SIG-M5 treated with dmso at 0.1 percent for 504 hours (cell line): ENCODE measurements around the gene CREBZF.

Experiments used
- DNase-seq: peaks from one replicate; lab custom pipeline; 2025; ENCODE audit not compliant: unreplicated experiment; lab: John Stamatoyannopoulos, UW

CREBZF gene, protein sequence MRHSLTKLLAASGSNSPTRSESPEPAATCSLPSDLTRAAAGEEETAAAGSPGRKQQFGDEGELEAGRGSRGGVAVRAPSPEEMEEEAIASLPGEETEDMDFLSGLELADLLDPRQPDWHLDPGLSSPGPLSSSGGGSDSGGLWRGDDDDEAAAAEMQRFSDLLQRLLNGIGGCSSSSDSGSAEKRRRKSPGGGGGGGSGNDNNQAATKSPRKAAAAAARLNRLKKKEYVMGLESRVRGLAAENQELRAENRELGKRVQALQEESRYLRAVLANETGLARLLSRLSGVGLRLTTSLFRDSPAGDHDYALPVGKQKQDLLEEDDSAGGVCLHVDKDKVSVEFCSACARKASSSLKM

DNA sequence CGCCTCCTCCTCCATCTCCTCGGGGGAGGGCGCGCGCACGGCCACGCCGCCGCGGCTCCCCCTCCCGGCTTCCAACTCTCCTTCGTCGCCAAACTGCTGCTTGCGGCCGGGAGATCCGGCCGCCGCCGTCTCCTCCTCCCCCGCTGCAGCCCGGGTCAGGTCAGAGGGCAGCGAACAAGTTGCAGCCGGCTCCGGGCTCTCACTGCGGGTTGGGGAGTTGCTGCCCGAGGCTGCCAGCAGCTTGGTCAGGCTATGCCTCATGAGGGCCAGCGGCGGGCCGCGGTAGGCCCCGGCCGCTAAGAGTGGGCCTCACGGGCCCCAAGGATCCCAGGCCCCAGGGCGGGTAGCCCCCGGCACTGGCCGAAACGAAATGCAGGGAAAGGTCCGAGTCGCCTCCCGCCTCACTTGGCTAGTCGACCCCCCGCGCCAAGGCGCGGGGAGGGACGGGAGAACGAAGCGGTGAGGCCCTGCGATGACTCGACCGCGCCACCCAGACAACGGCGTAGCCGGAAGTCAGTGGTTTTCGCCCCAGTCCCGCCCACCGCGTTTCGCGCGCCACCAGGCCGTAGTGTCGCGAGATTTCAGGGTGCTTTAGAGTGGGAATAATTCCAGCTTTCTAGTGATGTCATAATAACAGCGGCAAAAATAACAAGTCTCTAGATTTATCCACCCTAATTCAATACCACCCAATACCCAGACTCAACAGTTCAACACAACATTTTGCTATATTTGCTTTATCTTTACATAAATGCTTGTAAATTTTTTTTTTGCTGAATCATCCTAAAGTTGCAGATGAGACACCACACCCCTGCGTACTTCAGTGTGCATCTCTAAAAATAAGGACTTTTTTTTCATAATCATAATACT lies at the start of gene CREBZF:
CREBZF (minus strand) TSS at position 515 of the 867 bp plus-strand sequence; CDS start at position 261, 254 bp downstream.
- DNase-seq: peak; percentile 94

DNA sequence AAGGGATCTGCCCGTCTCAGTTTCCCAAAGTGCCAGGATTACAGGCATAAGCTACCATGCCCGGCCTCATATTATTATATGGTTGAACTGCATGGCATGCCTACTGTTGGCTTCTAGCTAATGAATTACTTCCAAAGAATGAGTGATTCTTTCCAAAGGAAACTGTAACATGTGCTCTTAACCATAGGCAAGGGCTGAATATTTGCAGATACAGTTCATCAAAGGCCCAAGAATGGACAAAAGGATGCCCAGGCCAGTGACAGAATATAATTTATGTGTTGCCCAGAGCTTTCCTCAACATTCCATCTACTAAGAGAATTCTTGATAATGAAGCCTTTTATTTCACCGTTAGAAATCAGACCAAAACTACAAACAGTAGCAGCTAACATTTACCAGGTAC lies 48.0 kb upstream of the CREBZF start:
- no peak for DNase-seq

DNA sequence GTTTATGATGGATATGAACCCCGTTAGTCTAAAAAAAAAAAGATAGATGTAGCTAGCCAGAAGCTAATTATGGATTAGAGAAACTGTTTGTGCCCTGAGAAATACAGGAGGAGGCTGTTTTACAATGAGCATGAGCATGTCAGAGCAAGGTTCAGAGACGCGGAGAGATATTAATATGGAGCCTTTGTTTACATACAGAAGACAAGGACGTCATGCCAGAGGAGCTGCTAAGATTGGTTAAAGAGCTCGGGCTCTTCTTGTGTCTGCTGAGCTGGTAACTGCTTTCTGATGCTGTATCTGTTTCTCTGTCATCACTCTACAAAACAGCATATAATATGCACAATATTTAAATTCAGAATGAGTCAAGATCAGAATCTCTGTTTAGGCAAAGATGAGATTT lies 46.0 kb upstream of the CREBZF start:
- DNase-seq: no peak

DNA sequence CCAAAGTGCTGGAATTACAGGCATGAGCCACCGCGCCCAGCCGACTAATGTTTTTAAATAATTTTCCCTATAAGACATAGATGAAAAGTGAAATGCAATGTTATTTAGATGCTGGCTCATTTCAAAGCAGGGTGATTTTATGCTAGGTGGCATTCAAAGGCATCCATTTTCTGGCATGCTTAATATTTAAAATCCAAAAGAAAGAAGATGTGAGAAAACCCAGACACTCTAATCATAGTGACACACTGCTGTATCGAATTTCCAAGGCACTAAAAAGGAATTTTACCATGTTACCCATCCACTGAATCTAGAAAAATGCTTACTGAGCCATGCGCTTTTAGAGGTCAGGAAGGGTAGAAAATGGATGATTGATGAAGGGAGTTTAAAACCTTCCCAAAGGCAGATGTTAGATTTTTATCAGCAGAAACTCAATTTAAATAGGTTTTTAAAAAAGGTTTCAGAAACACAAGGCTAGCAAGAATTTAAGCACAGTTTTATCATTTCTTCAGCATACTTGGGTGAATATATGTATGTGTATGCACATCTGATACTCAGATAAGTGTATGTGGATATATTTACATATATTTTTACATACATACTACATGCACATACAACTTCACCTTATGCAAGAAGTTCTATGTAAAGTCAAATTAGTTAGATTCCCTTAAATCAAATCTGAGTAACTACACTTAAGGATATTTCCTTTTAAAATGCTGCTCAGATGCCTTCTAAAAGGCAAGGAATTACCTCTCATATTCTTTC lies 45.2 kb upstream of the CREBZF start:
- DNase-seq: no peak

DNA sequence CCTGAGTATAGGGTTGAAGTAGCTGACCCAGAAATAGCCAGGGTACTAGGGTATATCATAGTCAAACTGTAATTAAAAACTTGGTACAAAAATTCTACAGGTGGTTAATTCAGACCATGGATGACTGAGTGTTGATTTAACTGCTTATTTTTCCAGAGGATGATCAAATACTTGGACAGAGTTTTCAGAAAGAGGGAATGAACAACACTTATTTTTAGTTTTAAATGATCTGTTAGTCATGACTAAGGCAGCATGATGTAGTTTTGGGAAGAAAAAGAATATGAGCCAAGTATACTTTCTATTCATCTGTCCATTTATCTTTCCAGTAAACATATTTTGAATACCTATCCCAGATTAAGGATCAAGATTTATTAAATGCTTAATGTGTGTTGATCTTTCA lies 40.9 kb upstream of the CREBZF start:
- DNase-seq: no peak

GRCh38 chr11:85704967-85705366 lies 40.0 kb upstream of the CREBZF start:
- no peak for DNase-seq

GRCh38 chr11:85699957-85700741 lies 35.2 kb upstream of the CREBZF start:
- DNase-seq: no peak

DNA sequence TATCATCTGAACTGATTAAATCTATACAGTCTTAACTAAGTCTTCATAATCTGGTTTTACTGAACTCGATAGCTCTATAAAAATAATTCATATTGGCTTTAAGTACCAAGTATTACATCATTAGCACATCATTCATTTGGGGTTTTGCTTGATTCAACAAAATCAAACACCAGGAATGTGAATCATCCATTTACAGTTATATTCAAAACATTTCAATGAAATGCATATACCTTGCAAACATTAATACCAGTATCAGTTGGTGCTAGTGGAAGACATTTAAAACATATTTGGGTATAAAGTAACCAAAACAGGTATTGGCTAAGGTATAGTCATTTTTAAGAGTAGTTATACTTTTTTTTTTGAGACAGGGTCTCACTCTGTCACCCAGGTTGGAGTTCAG lies 33.3 kb upstream of the CREBZF start:
- DNase-seq: no peak

DNA sequence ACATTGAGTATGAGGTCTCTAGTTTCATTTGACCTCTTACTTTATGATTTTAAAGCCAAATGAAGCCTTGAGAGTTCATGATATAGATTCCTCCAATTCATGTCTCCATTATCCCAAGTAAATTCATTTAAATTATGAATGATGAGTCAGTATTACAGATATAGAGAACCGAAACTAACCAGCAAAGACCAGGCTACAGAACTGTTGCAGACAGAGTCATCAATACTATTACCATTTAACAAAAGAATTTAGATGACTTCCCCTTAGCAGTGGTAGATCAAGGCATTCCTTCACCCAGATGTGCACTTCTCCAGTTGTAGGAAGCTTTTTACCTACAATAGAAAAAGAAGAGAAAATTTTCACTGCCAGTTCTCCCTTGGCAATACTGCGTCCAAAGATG lies 32.8 kb upstream of the CREBZF start:
- no peak for DNase-seq

- DNase-seq: no peak
These were observed 30.6 kb upstream of the CREBZF start for GRCh38 chr11:85695546-85695945.

GRCh38 chr11:85694385-85694980 lies 29.6 kb upstream of the CREBZF start:
- DNase-seq: peak; percentile 15

DNA sequence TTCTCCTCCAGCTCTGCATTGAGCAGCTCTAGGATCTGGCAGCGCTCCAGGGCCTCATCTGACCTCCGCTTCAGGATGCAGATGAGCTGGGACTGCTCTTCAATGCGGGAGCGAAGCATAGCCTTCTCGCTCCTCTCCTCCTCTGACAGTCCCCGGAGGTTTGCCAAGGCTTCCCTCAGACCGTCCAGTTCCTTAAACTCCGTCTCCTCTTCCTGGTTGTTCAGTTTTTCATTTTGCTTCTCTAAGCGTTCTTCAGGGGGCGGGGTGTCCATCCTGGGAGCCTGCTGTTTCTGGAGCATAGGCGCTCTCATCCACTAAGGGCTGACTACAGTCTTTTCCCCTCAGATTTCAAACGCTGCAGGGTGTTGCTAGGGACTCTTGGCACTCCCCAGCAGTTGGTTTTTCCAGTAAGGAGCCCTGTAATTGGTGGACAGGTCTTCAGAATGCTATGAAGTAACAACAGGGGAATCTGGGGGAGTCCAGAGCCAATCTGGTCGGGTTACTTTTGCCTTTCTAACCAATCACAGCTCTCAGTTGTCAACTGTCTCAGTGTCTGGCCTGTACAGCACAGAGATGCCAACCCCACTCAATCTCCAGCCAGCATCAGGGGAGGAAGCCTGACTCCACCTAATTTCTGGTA lies 21.0 kb upstream of the CREBZF start, which contains the start of gene CCDC89:
CCDC89 (minus strand) TSS at position 376 of the 640 bp plus-strand sequence; CDS start at position 311, 65 bp downstream.
- DNase-seq: no peak

DNA sequence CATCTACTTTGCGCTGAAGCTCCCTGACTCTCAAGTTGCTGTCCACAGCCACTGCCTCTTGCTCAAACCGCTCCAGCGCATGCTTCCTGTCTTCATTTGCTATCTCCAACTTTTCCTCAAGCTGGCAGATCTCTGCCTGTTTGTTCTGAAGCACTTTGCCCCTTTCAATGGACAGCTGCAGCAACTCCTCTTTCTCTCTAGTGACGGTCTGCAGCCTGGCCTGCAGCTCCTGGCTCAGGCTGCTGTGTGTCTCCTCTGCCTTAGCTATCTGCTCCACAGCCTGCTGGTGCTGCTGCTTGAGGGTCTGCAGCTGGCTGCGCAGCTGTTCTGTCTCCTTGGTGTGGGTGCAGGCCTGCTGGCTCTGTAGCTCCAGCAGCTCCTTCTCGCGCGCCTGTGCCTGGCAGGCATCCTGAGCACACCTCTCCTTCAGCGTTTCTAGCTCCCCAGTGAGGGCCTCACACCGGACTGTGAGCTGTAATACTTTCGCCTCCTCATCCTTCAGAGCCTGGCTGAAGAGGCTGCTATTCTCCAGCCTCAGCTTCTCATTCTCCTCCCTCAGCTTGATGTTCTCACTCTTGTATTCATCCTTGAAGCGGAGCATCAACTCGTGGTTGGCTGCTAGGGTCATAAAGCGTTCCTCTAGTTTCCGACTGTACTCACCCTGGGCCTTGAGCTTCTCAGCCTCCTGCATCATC lies 20.3 kb upstream of the CREBZF start:
- no peak for DNase-seq

- no peak for DNase-seq
These were observed 17.7 kb upstream of the CREBZF start for GRCh38 chr11:85682330-85683305.

DNA sequence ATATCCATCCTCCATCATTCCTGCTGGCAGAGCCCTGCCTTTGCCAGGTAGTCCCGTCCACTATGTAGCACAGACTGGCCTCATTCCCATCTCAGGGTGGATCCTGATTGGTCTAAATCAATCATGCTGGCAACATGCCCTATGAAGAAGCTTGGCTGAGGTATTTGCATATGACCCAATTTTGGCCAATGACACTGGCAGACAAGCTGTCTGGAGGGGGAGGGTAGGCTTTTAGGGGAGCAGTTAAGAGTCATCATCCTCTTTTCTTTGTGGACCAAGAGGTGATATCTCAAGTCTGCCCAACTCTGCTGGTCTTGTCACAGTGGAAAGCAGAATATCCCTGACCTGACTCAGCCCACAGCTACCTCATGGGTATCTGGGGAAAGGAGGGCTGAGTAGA lies 16.0 kb upstream of the CREBZF start:
- no peak for DNase-seq

DNA sequence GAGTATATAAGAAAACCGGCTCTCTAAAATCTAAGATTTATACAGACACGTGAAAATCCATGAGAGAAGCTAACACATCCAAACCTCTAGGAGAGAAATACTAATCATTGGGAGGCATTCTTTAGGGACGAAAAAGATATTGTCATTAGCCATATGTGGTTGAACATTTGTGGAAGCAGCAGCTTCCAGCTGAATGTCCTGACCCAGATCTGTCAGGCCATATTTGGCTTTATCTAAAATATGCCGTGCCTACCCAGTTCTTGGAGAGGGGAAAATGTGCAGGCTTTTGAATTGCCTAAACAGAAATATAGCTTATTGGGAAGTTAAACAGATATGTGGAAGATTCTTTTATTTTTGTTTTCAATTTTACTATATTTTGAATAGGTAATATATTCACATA lies 14.6 kb upstream of the CREBZF start:
- no peak for DNase-seq

- no peak for DNase-seq
These were observed 8.5 kb upstream of the CREBZF start for GRCh38 chr11:85673393-85673792.
